Fibroblast of peridontal ligament (primary cell): Measurements from ENCODE around the gene G6PC1.
A peak's percentile ranks its signal among the peaks of the same experiment; 100 is the strongest.

Source experiments
- DNase-seq: peaks from one replicate; pipeline ENCODE4 v3.0.0-alpha.2; 2010; ENCODE audit errors: extremely low read depth

Gene G6PC1

DNA sequence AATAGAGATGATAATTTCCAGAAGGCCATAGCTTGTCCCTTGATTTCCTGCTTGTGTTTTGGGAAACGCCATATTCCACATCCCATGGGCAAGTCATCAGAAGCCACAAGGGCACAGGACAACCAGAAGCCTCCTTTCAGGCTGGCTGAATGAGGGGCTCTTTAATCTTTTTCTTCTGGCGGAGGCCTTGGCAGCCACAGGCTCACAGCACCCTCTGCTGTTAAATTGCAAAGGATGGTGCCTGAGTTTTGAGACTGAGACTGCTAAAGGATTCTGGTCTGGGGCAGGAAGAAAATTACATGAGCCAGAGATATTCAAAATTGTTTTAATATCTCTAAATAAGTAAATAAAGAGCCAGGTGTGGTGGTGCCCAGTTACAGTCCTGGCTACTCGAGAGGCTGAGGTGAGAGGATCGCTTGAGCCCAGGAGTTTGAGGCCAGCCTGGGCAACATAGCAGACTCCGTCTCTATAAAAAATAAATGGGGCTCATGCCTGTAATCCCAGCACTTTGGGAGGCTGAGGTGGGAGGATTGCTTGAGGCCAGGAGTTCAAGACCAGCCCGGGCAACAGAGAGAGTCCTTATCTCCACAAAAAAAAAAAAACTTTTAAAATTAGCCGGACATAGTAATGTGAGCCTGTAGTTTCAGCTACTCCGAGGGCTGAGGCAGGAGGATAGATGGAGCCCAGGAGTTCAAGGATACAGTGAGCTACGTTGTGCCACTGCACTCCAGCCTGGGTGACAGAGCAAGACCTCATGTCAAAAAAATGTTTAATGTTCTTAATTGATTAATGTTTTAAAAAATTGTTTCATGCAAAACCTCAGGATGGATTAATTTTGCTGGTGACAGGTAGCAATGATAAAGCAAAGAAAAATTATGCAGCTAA, 37.4 kb downstream of the G6PC1 start:
- DNase-seq, result peak; percentile 75

DNA sequence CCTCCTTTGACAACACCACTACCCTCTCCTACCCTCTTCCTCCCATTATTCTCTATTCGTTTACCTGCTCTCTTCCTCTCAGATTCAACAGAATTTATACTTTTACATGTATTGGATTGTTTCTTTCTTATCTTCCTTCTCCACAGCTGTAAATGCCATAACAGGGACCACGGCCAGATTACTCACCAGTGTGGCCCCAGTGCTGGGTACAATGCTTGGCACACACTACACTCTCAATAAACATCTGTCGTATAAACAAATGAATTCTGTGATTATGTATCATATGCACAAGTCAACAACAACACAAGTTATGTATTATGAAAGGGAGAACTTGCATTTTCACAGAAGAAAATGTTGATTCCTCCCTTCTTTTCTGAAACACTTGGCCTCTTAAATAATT, 43.6 kb downstream of the G6PC1 start:
- DNase-seq, result peak; percentile 48

DNA sequence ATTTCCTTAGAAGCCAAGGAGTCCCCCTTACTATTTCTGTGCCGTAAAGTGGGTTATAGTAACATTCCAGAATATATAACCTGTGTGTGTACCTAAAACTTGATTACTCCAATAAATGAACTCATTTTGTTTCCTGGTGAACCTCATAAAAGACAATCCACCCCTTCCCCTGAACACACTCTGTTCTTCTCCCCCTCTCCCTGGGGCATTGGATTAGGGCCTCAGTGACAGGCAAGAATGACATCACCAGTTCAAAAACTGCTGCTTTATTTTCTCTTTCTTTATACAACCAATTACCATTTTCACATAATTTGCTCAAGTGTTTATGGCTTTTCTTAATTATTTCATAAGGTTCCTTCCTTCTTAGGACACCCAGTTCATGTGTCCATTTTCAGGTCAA, 46.2 kb downstream of the G6PC1 start:
- DNase-seq, result no peak

DNA sequence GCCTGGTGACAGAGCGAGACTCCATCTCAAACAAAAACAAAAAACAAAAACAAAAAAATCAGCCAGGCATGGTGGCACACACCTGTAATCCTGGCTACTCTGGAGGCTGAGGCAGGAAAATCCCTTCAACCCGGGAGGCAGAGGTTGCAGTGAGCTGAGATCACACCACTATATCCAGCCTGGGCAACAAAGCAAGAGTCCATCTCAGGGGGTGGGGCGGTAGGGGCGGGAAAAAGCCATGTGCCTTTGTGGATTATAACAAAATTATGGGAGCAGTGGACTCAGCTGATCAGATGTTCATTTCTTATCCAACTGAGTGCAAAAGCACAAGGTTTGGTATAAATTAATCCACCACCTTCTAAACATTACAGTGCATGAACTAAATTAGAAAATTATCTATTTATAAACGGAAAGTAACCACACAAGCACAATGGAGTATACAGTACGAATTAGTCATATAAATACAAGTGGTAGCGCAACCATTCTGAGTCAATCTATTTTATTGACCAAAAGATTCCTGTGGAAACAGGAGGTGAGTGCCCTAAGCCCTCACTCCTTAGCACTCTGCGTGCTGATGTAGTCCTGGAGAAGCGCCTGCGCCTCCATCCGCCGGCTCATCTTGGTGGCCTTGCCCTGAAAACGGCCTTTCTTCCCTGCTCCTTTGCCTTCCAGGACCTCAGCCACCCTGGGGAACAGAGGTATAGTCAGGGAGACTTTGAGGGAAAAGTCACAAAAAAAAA, 49.6 kb downstream of the G6PC1 start:
- DNase-seq, result peak; percentile 68
